ENCODE results near the gene MAB21L4. TPM values are rescaled to one million over a fixed set of nuclear protein-coding genes. Genes with fewer than 3 reads are reported as not detected.

The MAB21L4 gene
- total RNA-seq, 1 experiment from 2014 or later, result not detected

GRCh38 chr2:240921995-240922244, 26.0 kb upstream of the MAB21L4 start:
- Histone ChIP-seq H3K9me2 (ENCODE audit: insufficient read depth) (no peaks in the 10 kb centered on the region), H3K4me3 (replicated peaks in 1 of 2; ENCODE audit: low read depth in 1 of 2, low read length in 2 of 2) (no peak overlapping the region), H3K9me3 (ENCODE audit: control insufficient read depth in 1 of 2, insufficient read depth in 1 of 2, low read depth in 1 of 2, low read length in 2 of 2) (no peaks in the 10 kb centered on the region), H3K27ac (ENCODE audit: low read depth, low read length) (no peak overlapping the region), H3K4me2 (ENCODE audit: low read length) (peak overlapping the region; percentile 33), H3K9ac (ENCODE audit: low read length) (no peak overlapping the region), H3K27me3 (ENCODE audit: insufficient read depth, low read length) (no peaks in the 10 kb centered on the region), H3K79me2 (ENCODE audit: insufficient read depth, low read length) (no peaks in the 10 kb centered on the region), H4K20me1 (ENCODE audit: insufficient read depth) (no peaks in the 10 kb centered on the region), H3K4me1 (ENCODE audit: control insufficient read depth in 1 of 2, insufficient read depth in 2 of 2, low read length in 2 of 2) (peaks cover 5 to 17% of the 10 kb centered on the region in 2 experiments; a peak in 3 of 4 replicates), H2AFZ (ENCODE audit: low read depth, low read length, poor library complexity, severe bottlenecking) (no peak overlapping the region), H3K36me3 (ENCODE audit: control insufficient read depth in 1 of 2, insufficient read depth in 2 of 2, low read length in 2 of 2) (no peaks in the 10 kb centered on the region)
- CTCF ChIA-PET, result interaction anchor here (0.9 kb wide), 1 partner anchor 9 kb away, joined by 3 read pairs; no protein-coding TSS in a partner anchor
- intact Hi-C loops (cut with micrococcal nuclease), result no loop called here
- DNase-seq (ENCODE audit: low read depth, low spot score) (no peak), ATAC-seq (no peak)
- POLR2A ChIA-PET, result no interaction called here
- BruUV-seq (replicated peaks), result no TSS peak
- RAD21 ChIA-PET (ENCODE audit: low non-redundant PET in 1 of 2, low total read pairs in 2 of 2, uncharacterized antibody in 2 of 2, unreplicated experiment in 2 of 2), result no interaction called here
- no peak for TF ChIP-seq SP1 (IDR thresholded peaks at IDR 0.05; ENCODE audit: low read depth)
- no peak for TF ChIP-seq EGR1 (IDR thresholded peaks at IDR 0.05; ENCODE audit: low read depth)
- no peak for TF ChIP-seq CBX3 (IDR thresholded peaks at IDR 0.05; ENCODE audit: low read depth)
- TF ChIP-seq ELF1 (IDR thresholded peaks at IDR 0.05; ENCODE audit: borderline replicate concordance, low read depth), result no peak
- no peak for TF ChIP-seq SRF (IDR thresholded peaks at IDR 0.05; ENCODE audit: low read depth)
- TF ChIP-seq ZBTB33 (IDR thresholded peaks at IDR 0.05; ENCODE audit: extremely low read depth, insufficient replicate concordance, low read length), result no peak
- TF ChIP-seq REST (IDR thresholded peaks at IDR 0.05; ENCODE audit: low read depth), result no peak
- TF ChIP-seq FOSL1 (IDR thresholded peaks at IDR 0.05; ENCODE audit: low read depth), result no peak
- TF ChIP-seq EZH2phosphoT487 (IDR thresholded peaks at IDR 0.05; ENCODE audit: borderline replicate concordance), result no peak
- TF ChIP-seq EZH2 (IDR thresholded peaks at IDR 0.05), result no peak
- no peak for TF ChIP-seq TCF7L2 (IDR thresholded peaks at IDR 0.05; ENCODE audit: borderline replicate concordance, extremely low read depth, insufficient read depth, insufficient read length)
- TF ChIP-seq MAX (IDR thresholded peaks at IDR 0.05), result no peak
